SK-N-SH (cell line): Measurements from ENCODE around the gene MYO18A. TPM values are rescaled to one million over a fixed set of nuclear protein-coding genes. Genes with fewer than 3 reads are reported as not detected.

Experiments
- CTCF ChIA-PET: fragments of 300-600, 350-600 bp; formaldehyde crosslinking; extraction: SDS; loops from one replicate; lab custom pipeline; 2021; lab: Yijun Ruan, JAX
- POLR2A ChIA-PET: fragments of 350-600 bp; sonication (Branson Sonifier 250); formaldehyde crosslinking; extraction: SDS; loops from one replicate; lab custom pipeline; 2020; ENCODE audit warnings: antibody characterized with exemption, inconsistent platforms; lab: Yijun Ruan, JAX
- DNase-seq: peaks from one replicate; pipeline ENCODE4 v3.0.0; 2012
- H2AFZ ChIP-seq: fragments of 200-600 bp; sonication (generic); 2 replicates; pipeline ENCODE4 v1.8.1; 2016; ENCODE audit warnings: antibody characterized with exemption, mild to moderate bottlenecking, low read depth
- H3F3A ChIP-seq: fragments of 200-600 bp; sonication (generic); replicated peaks from 2 replicates; pipeline ENCODE3; 2016; ENCODE audit warnings: antibody characterized with exemption, mild to moderate bottlenecking; ENCODE audit not compliant: insufficient read depth
- H3K27ac ChIP-seq, 2 experiments: fragments of 200-500 bp in 1 of 2; fragments of 200-600 bp in 1 of 2; sonication (Bioruptor generic) in 1 of 2; sonication (generic), shearing (Covaris generic) in 1 of 2; 2 replicates each; pipeline versions ENCODE4 v1.5.1 to v1.6.1; 2014 to 2016; ENCODE audit warnings: low read depth in 2 of 2, inconsistent platforms in 1 of 2, low read length in 1 of 2, mild to moderate bottlenecking in 1 of 2, mixed read lengths in 1 of 2
- H3K27me3 ChIP-seq: fragments of 200-600 bp; sonication (generic), shearing (Covaris generic); 2 replicates; pipeline ENCODE4 v1.6.1; 2016; ENCODE audit warnings: mixed run types; ENCODE audit not compliant: insufficient read depth
- H3K36me3 ChIP-seq, 2 experiments: fragments of 200-500 bp in 1 of 2; fragments of 200-600 bp in 1 of 2; sonication (Bioruptor generic) in 1 of 2; sonication (generic) in 1 of 2; replicated peaks in 1 of 2; 2 replicates each; pipeline versions ENCODE3 to v1.5.1; 2014 to 2016; ENCODE audit warnings: low read length in 1 of 2, mild to moderate bottlenecking in 1 of 2; ENCODE audit not compliant: insufficient read depth in 2 of 2, control insufficient read depth in 1 of 2
- H3K4me1 ChIP-seq, 2 experiments: fragments of 200-500 bp in 1 of 2; fragments of 200-600 bp in 1 of 2; sonication (Bioruptor generic) in 1 of 2; sonication (generic), shearing (Covaris generic) in 1 of 2; 2 replicates each; pipeline versions ENCODE4 v1.5.1 to v1.6.1; 2014 to 2016; ENCODE audit warnings: low read depth in 1 of 2, low read length in 1 of 2, mixed run types in 1 of 2; ENCODE audit not compliant: insufficient read depth in 2 of 2, control insufficient read depth in 1 of 2
- H3K4me2 ChIP-seq: fragments of 200-600 bp; sonication (generic), shearing (Covaris generic); 2 replicates; pipeline ENCODE4 v1.6.1; 2017; ENCODE audit warnings: mixed run types
- H3K4me3 ChIP-seq, 2 experiments: fragments of 200-500 bp in 1 of 2; fragments of 200-600 bp in 1 of 2; sonication (Bioruptor generic) in 1 of 2; sonication (generic), shearing (Covaris generic) in 1 of 2; 2 replicates each; pipeline versions ENCODE4 v1.5.1 to v1.8.1; 2014 to 2016; ENCODE audit warnings: low read depth in 2 of 2, inconsistent platforms in 1 of 2, low read length in 1 of 2, mild to moderate bottlenecking in 1 of 2, mixed read lengths in 1 of 2, moderate library complexity in 1 of 2
- H3K79me2 ChIP-seq: fragments of 200-600 bp; sonication (generic); 2 replicates; pipeline ENCODE4 v1.8.1; 2017; ENCODE audit warnings: mild to moderate bottlenecking; ENCODE audit not compliant: insufficient read depth
- H3K9ac ChIP-seq: fragments of 200-600 bp; sonication (generic); 2 replicates; pipeline ENCODE4 v1.6.1; 2017; ENCODE audit warnings: mixed run types
- H3K9me2 ChIP-seq: fragments of 200-600 bp; sonication (generic); 2 replicates; pipeline ENCODE4 v1.6.1; 2017; ENCODE audit warnings: mixed run types
- H3K9me3 ChIP-seq: fragments of 200-600 bp; sonication (generic); 2 replicates; pipeline ENCODE4 v1.6.1; 2017; ENCODE audit warnings: mixed run types, mild to moderate bottlenecking, moderate library complexity
- H4K20me1 ChIP-seq: fragments of 200-600 bp; sonication (generic); 2 replicates; pipeline ENCODE4 v1.6.1; 2017; ENCODE audit warnings: mild to moderate bottlenecking, mixed run types; ENCODE audit not compliant: insufficient read depth
- CHD2 ChIP-seq: fragments of 150-350 bp; IDR thresholded peaks from 2 replicates; pipeline ENCODE4 v1.6.1; 2018; ENCODE audit warnings: low read length; ENCODE audit not compliant: partially characterized antibody
- ELF1 ChIP-seq: IDR thresholded peaks from 2 replicates; pipeline ENCODE4 v1.4.0; 2012
- EZH2phosphoT487 ChIP-seq: fragments of 200-600 bp; sonication (generic); IDR thresholded peaks from 2 replicates; pipeline ENCODE4 v1.6.1; 2017; ENCODE audit warnings: low read depth, mixed run types, mild to moderate bottlenecking, antibody characterized with exemption, moderate library complexity, borderline replicate concordance
- FOXJ3 ChIP-seq: sonication (generic); formaldehyde crosslinking; IDR thresholded peaks from 2 replicates; pipeline ENCODE4 v1.5.1; 2020; ENCODE audit warnings: mild to moderate bottlenecking, missing genetic modification reagents
- GABPA ChIP-seq: IDR thresholded peaks from 2 replicates; pipeline ENCODE4 v1.4.0; 2012; ENCODE audit warnings: low read depth, mild to moderate bottlenecking
- GATA2 ChIP-seq: sonication (generic); formaldehyde crosslinking; IDR thresholded peaks from 2 replicates; pipeline ENCODE4 v1.5.0; 2020; ENCODE audit warnings: mild to moderate bottlenecking, missing genetic modification reagents
- IRF3 ChIP-seq: fragments of 150-350 bp; IDR thresholded peaks from 2 replicates; pipeline ENCODE4 v1.6.1; 2016; ENCODE audit warnings: mild to moderate bottlenecking, low read depth, low read length
- MAX ChIP-seq: IDR thresholded peaks from 2 replicates; pipeline ENCODE4 v1.4.0; 2012; ENCODE audit warnings: low read depth
- MEF2A ChIP-seq: IDR thresholded peaks from 2 replicates; pipeline ENCODE4 v1.4.0; 2012; ENCODE audit warnings: low read depth, borderline replicate concordance
- MXI1 ChIP-seq: IDR thresholded peaks from 2 replicates; pipeline ENCODE4 v1.6.1; 2012; ENCODE audit warnings: mild to moderate bottlenecking, low read depth, low read length, improper control_type of control experiment
- NFIC ChIP-seq: IDR thresholded peaks from 2 replicates; pipeline ENCODE4 v1.4.0; 2012; ENCODE audit warnings: borderline replicate concordance
- PBX3 ChIP-seq: IDR thresholded peaks from 2 replicates; pipeline ENCODE4; 2012
- POLR2AphosphoS5 ChIP-seq: IDR thresholded peaks from 2 replicates; pipeline ENCODE4 v1.6.1; 2012; ENCODE audit warnings: low read depth, low read length
- RCOR1 ChIP-seq: fragments of 150-350 bp; IDR thresholded peaks from 2 replicates; pipeline ENCODE4 v1.6.1; 2017; ENCODE audit warnings: antibody characterized with exemption, low read length
- RFX5 ChIP-seq: IDR thresholded peaks from 2 replicates; pipeline ENCODE4 v1.6.1; 2012; ENCODE audit warnings: mild to moderate bottlenecking, improper control_type of control experiment, low read length
- RXRA ChIP-seq: IDR thresholded peaks from 2 replicates; pipeline ENCODE4 v1.4.0; 2012; ENCODE audit warnings: low read depth, mild to moderate bottlenecking, borderline replicate concordance
- SIN3A ChIP-seq: IDR thresholded peaks from 2 replicates; pipeline ENCODE4 v1.6.1; 2012; ENCODE audit warnings: low read depth, mild to moderate bottlenecking, low read length, moderate library complexity, borderline replicate concordance
- SMC3 ChIP-seq: IDR thresholded peaks from 2 replicates; pipeline ENCODE4 v1.6.1; 2012; ENCODE audit warnings: low read depth, low read length, improper control_type of control experiment
- TAF1 ChIP-seq: IDR thresholded peaks from 2 replicates; pipeline ENCODE4 v1.6.1; 2012; ENCODE audit warnings: low read depth, mild to moderate bottlenecking, low read length, moderate library complexity, borderline replicate concordance
- TCF12 ChIP-seq: IDR thresholded peaks from 2 replicates; pipeline ENCODE4 v1.4.0; 2012
- USF2 ChIP-seq: fragments of 150-350 bp; IDR thresholded peaks from 2 replicates; pipeline ENCODE4 v1.6.1; 2017; ENCODE audit warnings: antibody characterized with exemption, low read length, low read depth, borderline replicate concordance
- YY1 ChIP-seq: IDR thresholded peaks from 2 replicates; pipeline ENCODE4 v1.4.0; 2012; ENCODE audit warnings: low read depth, mild to moderate bottlenecking
- WGBS: methylation state at CpG from one replicate; pipeline ENCODE4 v1.1.6; 2017; ENCODE audit warnings: low lambda C conversion rate; 5-methylcytosine and 5-hydroxymethylcytosine counted together
- polyA plus RNA-seq, 3 experiments: library from polyadenylated mRNA; depleted of rRNA; stranded (reverse); fragments of >200 nt; gene quantifications; 2 replicates each; pipeline ENCODE4 v1.2.3, GENCODE V29; 2012

MYO18A gene
- polyA plus RNA-seq, 1 of the 3 experiments (the other 2 are of a cell fraction), result 6.6 TPM

- peaks cover 49 to 54% of the 10 kb centered on the region in 2 experiments; a peak in 3 of 4 replicates for H3K4me1 ChIP-seq
- H3K4me2 ChIP-seq, result peak overlapping the region; percentile 33
- no peak for DNase-seq
- no peak overlapping the region for H2AFZ ChIP-seq
- H3K27me3 ChIP-seq, result no peaks in the 10 kb centered on the region
- no peaks in the 10 kb centered on the region; the same call in 1 of the 2 replicates for H4K20me1 ChIP-seq
- H3K9me2 ChIP-seq, result no peaks in the 10 kb centered on the region
- ChIA-PET CTCF (interaction anchor here (0.8 to 3.5 kb wide), 5 partner anchors 10 to 166 kb away, joined by 3 to 17 read pairs (median 3); partner anchors contain the start of gene MYO18A), POLR2A (no interaction called here)
- TF ChIP-seq RXRA (no peak), POLR2AphosphoS5 (no peak), MXI1 (no peak), GABPA (no peak), ELF1 (no peak), SMC3 (no peak), USF2 (no peak), PBX3 (no peak), MEF2A (no peak), RCOR1 (no peak), TAF1 (no peak)
- 84% methylated on average over 9 of the region's 13 CpGs for WGBS
- H3K9me3 ChIP-seq, result no peaks in the 10 kb centered on the region
- no peak overlapping the region for H3K9ac ChIP-seq
- peaks cover 3% of the 10 kb centered on the region for H3F3A ChIP-seq
- H3K27ac ChIP-seq, result no peak overlapping the region; a peak in 1 of 4 replicates
- peaks cover 17% of the 10 kb centered on the region; the same call in 1 of the 2 replicates for H3K79me2 ChIP-seq
- H3K4me3 ChIP-seq, result no peak overlapping the region
- no peaks in the 10 kb centered on the region for H3K36me3 ChIP-seq
Measured at GRCh38 chr17:29158488-29159275, 21.5 kb downstream of the MYO18A start.

GRCh38 chr17:29158096-29158487 lies 22.1 kb downstream of the MYO18A start:
- Histone ChIP-seq H3K4me1 (peaks cover 44 to 48% of the 10 kb centered on the region in 2 experiments; a peak in 3 of 4 replicates), H3K79me2 (peaks cover 17% of the 10 kb centered on the region; the same call in 1 of the 2 replicates), H3K4me3 (no peak overlapping the region), H3K27ac (no peak overlapping the region), H3F3A (peaks cover 3% of the 10 kb centered on the region), H4K20me1 (no peaks in the 10 kb centered on the region; the same call in 1 of the 2 replicates), H3K4me2 (0 out of 2 replicates have a peak overlapping the region, but pooled peaks have one; percentile 33), H3K9ac (no peak overlapping the region), H3K9me3 (no peaks in the 10 kb centered on the region), H2AFZ (no peak overlapping the region), H3K36me3 (no peaks in the 10 kb centered on the region), H3K9me2 (no peaks in the 10 kb centered on the region), H3K27me3 (no peaks in the 10 kb centered on the region)
- WGBS, result 91% methylated on average over 5 of the region's 11 CpGs
- POLR2A ChIA-PET, result no interaction called here
- CTCF ChIA-PET, result interaction anchor here (0.8 to 3.5 kb wide), 2 partner anchors 9 to 22 kb away, joined by 4 to 17 read pairs; partner anchors contain the start of gene MYO18A
- DNase-seq, result no peak
- TF ChIP-seq GATA2 (CRISPR knock-in tag) (no peak), YY1 (no peak), FOXJ3 (CRISPR knock-in tag) (no peak), IRF3 (no peak), MAX (no peak), CHD2 (no peak), RFX5 (no peak), MXI1 (no peak), RCOR1 (no peak), TCF12 (no peak), PBX3 (no peak), USF2 (no peak), SIN3A (no peak), NFIC (no peak), SMC3 (no peak), EZH2phosphoT487 (no peak)
